GM21576 (cell line): ENCODE data around the gene KRT6C.

Experiments
- ATAC-seq: cut with Tn5 transposase; IDR thresholded peaks from one replicate; pipeline ENCODE4 v1.9.1; 2021; ENCODE audit warnings: mild to moderate bottlenecking, moderate library complexity; ENCODE audit not compliant: unreplicated experiment

KRT6C gene

GRCh38 chr12:52436000-52436827, 37.4 kb downstream of the KRT6C start:
- no peak for ATAC-seq

- no peak for ATAC-seq
These were observed 38.0 kb downstream of the KRT6C start for GRCh38 chr12:52435659-52435999.

GRCh38 chr12:52434760-52435530, 38.7 kb downstream of the KRT6C start:
- no peak for ATAC-seq

- ATAC-seq = no peak
These were observed 39.4 kb downstream of the KRT6C start, which contains the start of gene KRT75 for GRCh38 chr12:52434081-52434733. TSS of gene KRT75 (minus strand) at chr12:52434371. CDS start at chr12:52434304, 67 bp downstream.

- no peak for ATAC-seq
These were observed 40.0 kb downstream of the KRT6C start for GRCh38 chr12:52433501-52434080.

GRCh38 chr12:52432559-52433207, 40.9 kb downstream of the KRT6C start:
- ATAC-seq = no peak

- ATAC-seq = no peak
These were observed 45.5 kb downstream of the KRT6C start for GRCh38 chr12:52428121-52428520.

GRCh38 chr12:52427083-52427482, 46.5 kb downstream of the KRT6C start:
- no peak for ATAC-seq

- no peak for ATAC-seq
These were observed 47.6 kb downstream of the KRT6C start for GRCh38 chr12:52426034-52426433.

- ATAC-seq = no peak
These were observed 48.1 kb downstream of the KRT6C start for GRCh38 chr12:52425466-52425865.

- ATAC-seq = no peak
These were observed 49.7 kb downstream of the KRT6C start for GRCh38 chr12:52423661-52424500.

- no peak for ATAC-seq
These were observed 50.6 kb downstream of the KRT6C start for GRCh38 chr12:52423035-52423434.

- no peak for ATAC-seq
These were observed 53.9 kb downstream of the KRT6C start for GRCh38 chr12:52419656-52420055.

- ATAC-seq = no peak
These were observed 55.0 kb downstream of the KRT6C start for GRCh38 chr12:52418576-52419110.
